IPS DF 19.7 (cell line): ENCODE measurements around the gene CHST11.

Source experiments
- DNase-seq: peaks from one replicate; pipeline ENCODE4 v3.0.0-alpha.2; 2013; ENCODE audit warnings: low read depth, low spot score

The CHST11 gene

DNA sequence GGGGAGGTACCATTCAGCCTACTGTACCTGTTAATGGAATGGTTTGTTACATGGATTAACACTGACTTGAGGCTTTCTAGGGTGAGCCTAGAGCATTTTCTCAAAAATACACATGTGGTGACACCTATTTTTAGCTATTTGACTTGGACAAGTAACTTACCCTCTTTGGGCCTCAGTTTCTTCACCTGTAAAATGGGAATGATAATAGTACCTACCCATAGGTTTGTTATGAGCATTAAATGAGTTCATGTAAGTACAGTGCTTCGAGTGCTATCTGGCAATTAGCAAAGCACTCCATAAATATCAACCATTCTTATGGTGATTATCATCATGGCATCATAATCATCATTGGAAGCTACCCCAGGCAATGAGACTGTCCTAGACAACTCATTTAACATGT is 216.5 kb downstream of the CHST11 start:
- DNase-seq: no peak

DNA sequence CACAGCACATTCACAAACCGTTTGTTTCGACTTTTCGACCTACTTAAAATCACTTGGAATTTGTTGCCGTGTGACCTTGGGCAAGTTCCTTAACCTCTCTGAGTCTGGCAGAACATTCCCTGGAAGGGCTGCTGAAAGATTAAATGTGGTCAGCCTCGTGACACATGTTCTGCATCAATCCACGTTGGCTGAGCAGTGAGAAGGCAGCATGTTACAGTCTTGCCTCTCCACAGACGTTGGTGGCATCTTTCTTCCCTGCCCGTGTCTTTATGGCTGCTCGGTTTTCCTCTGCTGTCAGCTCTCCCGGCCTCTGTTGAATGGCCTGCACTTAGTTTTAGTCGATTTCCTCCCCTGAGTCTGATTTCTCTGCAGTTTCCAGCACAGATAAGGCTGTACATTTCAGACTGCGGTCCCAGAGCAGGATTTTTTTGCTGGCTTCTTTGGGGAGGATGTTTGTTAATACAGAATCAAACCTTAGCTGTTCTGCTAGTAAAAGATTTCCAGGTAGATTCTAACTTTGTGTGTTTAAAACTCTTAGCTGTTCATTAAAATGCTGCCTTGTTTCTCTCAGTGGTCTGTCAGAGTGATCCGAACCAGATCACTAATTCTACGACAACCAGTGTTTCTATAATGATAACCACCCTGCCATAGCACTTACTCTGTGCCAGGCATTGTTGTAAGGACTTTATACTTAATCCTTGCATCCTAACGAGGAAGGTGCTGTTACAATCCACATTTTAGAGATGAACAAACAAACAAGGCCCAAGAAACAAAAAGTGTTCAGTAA is 217.1 kb downstream of the CHST11 start:
- no peak for DNase-seq

DNA sequence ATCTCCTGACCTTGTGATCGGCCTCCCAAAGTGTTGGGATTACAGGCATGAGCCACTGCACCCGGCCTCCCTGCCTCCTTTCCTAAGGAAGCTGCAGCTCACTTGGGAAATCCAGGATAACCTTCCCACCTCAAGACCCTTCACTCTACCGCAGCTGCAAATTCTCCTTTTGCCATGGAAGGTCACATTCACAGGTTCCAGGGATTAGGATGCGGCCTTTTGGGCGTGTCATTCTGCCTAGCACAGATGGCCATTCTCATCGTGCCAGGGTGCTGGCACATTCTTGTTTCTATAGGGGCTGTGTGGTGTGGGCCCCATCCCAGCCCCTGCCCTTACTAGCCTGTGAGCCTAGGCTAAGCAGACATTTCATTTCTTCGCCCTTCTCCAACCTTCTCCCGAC is 219.9 kb downstream of the CHST11 start:
- no peak for DNase-seq

DNA sequence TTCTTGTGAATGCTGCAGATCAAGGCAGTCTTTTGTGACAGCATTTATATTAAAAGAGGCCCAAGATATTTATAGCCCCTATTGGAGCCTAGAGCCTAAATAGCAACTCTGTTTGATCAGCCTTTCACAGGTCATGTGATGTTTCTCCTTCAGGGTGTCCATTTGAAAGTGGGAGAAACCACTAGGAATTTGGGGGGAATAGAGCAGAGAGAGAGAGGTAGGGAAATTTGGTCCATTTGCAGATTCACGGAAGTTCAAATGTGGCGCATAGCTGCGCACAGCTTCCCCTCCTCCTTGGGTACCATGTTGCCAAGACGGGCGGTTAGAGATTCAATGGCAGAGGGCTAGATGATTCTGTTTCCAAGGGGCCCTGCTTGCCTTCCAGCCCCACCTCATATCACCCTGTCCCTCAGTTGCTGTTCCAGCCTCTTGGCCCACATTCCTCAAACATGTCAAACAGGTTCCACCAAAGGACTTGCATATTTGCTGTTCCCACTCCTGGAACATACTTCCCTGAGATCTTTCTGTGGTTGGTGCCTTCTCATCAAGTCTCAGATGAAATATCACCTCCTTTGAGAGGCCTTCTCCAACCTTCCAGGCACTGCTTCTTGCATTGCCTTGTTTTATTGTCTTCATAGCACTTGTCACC is 220.8 kb downstream of the CHST11 start:
- DNase-seq: no peak

DNA sequence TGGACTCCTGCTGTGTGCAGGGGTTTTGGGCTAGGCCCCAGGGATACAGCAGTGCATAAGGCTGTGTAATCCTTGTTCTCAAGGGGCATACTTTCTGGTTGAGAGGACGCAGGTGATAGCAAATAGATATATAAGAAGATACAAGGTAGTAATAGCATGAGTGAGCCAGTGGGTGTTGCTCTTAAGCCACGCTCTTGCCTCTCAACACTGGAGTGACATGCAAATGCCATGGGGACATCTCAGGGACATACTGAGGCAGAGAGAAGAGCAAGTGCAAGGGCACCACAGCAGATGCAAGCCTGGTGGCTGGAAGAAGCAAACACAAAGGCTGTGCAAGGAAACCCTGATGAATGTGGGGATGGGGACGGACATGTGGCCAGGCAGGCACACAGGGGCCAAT is 223.3 kb downstream of the CHST11 start:
- DNase-seq: peak; percentile 33

- no peak for DNase-seq
Observed at GRCh38 chr12:104680491-104680890, 223.7 kb downstream of the CHST11 start.

- DNase-seq: no peak
Observed at GRCh38 chr12:104681012-104681690, 224.4 kb downstream of the CHST11 start.

DNA sequence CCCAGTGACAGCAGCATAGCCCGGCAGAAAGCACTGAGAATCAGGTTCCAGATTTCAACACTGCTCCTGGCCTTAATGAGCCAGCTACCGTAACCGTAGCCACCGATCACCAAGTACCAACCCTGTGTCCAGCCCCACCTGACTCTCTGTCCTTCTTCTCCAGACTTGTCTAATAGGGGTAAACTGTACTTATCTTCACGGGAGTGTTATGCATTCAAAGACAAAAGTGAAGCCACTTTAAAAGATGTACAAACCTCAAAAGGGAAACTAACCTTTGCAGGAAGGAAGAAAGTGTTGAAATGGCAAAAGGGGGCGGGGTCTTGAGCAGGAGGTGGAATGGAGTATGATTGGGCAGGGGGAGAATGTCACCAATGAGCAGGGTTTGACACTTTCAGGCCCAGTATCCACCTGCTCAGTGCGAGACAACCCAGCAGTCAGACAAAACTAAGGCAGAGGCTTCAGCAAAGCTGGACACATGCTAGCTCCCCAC is 226.1 kb downstream of the CHST11 start:
- no peak for DNase-seq

GRCh38 chr12:104683831-104684503 is 227.2 kb downstream of the CHST11 start:
- DNase-seq: no peak

DNA sequence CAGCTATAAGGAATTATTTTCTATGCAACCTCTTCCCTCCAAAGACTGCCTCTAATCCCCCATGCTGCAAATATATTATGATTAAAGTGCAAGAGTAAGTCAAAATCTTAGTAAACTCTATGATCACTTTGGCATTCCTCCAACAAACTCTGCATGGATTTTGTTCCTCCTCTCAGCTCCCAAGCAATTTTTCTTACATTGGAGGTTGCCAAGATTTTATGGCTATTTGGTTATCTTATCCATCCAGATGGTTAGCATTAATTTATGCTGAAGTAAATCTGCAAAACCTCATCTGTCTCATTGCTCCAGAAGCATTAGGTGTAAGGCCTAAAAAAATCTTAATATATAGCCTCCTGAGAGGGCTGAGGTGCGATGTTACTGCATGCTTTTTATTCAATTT is 228.1 kb downstream of the CHST11 start:
- no peak for DNase-seq

DNA sequence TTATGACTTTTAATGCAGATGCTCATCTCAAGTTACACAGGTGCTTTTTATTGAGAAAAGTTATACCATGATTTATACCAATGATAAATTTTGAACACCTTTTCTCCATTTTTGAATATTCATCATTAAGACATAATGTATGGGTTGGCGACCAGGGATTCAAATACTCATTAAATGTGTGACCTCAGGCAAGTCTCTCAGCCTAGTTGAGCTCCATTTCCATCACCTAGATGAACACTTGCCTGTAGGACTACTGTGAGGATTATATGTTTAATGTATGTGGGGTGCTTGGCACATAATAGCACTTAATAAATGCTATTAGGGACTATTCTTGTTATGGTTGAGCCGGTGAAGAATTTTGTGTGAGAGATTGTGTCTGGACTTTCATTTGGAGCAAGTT is 228.6 kb downstream of the CHST11 start:
- DNase-seq: no peak

- DNase-seq: no peak
Observed at GRCh38 chr12:104686196-104686595, 229.4 kb downstream of the CHST11 start.

- DNase-seq: no peak
Observed at GRCh38 chr12:104687823-104688573, 231.2 kb downstream of the CHST11 start.

- DNase-seq: no peak
Observed at GRCh38 chr12:104689635-104690034, 232.9 kb downstream of the CHST11 start.

DNA sequence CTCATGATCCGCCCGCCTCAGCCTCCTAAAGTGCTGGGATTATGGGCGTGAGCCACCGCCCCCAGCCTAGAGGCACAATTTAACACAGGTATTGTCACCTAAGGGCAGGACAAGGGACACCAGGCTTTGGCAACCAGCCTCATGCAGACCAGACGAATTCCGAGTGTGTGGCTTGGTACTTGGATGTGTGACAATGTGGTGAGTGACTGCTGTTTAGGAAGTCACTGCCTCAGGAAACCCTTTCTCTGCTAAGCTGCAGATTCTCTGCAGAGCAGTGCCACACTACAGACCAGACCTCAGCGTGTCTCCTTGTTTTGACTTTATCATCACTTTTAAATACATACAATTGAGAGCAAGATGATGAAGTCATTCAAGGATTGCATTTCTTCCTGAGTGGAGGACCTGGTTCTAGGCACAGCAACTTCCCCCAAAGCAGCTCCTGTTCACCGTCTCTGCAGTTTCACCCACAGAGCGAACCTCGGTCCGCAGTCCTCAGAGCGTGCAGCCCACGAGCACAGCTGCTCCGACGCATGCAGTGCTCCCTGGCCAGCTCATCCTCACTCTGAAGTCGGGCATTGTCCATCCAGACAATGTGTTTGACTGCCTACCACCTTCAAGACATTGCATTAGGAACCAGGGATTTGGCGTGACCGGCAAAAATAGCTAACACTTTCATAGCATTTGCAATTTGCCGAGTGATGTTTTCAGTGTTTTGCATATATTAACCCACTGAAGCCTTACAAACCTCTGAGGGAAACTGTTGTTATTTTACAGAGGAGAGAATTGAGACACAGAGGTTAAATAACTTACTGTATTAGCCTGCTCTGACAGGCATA is 235.2 kb downstream of the CHST11 start:
- no peak for DNase-seq

DNA sequence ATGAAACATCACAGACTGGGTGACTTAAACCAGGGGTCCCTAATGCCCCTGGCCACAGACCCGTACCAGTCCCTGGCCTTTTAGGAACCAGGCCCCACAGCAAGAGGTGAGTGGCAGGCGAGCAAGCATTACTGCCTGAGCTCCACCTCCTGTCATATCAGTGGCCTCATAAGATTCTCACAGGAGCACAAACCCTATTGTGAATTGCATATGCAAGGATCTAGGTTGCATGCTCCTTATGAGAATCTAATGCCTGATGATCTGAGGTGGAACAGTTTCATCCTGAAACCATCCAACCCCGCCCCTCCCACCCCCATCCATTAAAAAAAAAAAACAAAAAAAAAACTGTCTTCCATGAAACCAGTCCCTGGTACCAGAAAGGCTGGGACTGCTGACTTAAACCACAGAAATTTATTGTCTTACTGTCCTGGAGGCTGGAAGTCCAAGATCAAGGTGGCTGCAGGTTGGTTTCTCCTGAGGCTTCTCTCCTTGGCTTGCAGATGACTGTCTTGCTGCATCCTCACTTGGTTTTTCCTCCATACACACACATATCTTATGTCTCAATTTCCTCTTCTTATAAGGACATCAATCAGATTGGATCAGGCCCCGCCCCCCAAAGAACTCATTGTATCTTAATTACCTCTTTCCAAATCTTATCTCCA is 235.9 kb downstream of the CHST11 start:
- DNase-seq: no peak

DNA sequence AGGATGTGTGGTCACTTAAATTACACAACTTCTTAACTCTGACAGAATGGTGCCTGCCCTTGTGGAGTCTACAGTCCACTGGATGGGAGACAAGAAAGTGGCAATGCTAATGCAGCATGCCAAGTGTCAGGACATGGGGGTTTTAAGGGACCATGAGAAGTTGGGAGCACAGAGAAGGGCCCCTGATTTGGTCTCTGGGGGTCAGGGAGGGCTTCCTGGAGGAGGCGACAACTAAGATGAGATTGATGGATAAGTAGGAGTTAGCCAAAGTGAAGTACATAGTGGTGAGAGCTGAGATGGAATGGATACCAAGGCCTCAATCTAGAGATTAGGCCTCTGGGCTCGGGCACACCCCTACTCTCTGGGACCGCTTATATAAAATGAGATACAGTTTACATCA is 236.7 kb downstream of the CHST11 start:
- DNase-seq: no peak

DNA sequence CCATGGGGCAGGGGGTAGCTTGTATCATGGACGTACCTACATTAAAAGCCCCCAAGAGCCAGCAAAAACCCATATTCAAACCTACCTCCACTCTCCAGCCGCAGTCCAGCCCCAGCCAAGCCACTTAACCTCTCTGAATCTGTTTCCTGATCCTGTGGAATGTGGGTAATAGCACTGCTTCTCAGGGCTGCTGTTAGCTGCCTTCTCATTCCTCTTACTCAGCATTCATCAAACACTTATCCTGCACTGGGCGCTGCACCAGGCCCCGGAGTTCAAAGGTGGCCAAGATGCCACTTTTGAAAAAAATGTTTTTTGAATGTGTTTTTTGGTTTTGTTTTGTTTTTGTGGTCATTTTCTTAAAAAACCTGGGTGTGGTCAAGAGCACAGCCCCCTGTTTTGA is 237.4 kb downstream of the CHST11 start:
- no peak for DNase-seq

DNA sequence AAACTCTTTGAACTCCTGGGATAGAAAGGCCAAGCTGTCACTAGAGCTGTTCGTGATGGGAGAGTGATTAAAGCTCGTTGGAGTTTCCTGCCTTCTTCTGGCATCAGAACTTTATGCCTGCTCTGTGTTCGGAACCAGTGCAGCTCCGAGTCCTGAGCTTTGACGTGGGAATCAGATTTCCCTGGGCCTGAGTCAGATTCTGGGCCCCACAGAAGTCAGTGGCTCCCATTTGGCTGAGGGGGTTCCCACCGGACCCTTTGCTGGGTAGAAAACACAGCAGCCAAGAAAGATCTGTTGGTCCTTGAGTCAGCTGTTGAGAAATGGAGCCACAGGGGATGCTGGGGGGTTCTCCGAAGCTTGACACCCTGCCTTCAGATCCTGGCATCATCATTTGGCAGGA is 238.0 kb downstream of the CHST11 start:
- no peak for DNase-seq
